ENCODE measurements around the gene CTBP2.

DNA sequence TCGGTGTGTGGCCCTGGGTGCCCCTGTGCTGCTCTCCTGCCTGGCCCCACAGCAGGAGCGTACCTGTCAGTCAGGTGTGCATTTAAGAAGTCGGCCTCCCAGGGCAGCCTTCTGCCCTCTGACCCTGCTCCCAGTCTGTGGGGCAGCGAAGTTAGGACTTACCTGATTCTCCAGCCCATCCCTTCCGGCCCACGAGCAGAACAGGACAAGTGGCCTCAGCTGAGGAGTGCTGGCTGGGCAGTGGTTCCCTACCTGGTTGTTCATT lies 24.7 kb downstream of the CTBP2 start:
- TF ChIP-seq, protein P1, sequence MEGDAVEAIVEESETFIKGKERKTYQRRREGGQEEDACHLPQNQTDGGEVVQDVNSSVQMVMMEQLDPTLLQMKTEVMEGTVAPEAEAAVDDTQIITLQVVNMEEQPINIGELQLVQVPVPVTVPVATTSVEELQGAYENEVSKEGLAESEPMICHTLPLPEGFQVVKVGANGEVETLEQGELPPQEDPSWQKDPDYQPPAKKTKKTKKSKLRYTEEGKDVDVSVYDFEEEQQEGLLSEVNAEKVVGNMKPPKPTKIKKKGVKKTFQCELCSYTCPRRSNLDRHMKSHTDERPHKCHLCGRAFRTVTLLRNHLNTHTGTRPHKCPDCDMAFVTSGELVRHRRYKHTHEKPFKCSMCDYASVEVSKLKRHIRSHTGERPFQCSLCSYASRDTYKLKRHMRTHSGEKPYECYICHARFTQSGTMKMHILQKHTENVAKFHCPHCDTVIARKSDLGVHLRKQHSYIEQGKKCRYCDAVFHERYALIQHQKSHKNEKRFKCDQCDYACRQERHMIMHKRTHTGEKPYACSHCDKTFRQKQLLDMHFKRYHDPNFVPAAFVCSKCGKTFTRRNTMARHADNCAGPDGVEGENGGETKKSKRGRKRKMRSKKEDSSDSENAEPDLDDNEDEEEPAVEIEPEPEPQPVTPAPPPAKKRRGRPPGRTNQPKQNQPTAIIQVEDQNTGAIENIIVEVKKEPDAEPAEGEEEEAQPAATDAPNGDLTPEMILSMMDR (IDR thresholded peaks at IDR 0.05): no peak
- no peak for TF ChIP-seq EZH2 (IDR thresholded peaks at IDR 0.05)

Measured in neural progenitor cell (in vitro differentiated cells).